Measurements from ENCODE around the gene SH3GLB2.

DNA sequence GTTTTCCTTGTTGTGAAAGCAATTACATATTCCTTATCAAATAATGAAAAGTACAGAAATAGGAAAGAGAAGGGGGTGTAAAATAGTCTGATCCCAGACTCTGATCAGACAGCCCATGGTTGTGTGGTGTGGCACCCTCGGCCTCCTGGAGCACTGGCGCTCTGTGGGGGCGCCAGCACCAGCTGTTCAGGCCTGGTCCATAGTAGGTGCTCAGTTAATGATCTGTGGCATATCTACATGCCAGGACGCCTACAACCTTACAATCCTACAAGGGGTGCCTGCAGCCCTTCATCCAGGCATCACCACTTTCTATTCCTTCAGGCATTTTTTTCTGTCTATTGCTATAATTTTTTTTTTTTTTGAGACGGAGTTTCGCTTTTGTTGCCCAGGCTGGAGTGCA is 24.9 kb upstream of the SH3GLB2 start:
- TF ChIP-seq, protein P1, sequence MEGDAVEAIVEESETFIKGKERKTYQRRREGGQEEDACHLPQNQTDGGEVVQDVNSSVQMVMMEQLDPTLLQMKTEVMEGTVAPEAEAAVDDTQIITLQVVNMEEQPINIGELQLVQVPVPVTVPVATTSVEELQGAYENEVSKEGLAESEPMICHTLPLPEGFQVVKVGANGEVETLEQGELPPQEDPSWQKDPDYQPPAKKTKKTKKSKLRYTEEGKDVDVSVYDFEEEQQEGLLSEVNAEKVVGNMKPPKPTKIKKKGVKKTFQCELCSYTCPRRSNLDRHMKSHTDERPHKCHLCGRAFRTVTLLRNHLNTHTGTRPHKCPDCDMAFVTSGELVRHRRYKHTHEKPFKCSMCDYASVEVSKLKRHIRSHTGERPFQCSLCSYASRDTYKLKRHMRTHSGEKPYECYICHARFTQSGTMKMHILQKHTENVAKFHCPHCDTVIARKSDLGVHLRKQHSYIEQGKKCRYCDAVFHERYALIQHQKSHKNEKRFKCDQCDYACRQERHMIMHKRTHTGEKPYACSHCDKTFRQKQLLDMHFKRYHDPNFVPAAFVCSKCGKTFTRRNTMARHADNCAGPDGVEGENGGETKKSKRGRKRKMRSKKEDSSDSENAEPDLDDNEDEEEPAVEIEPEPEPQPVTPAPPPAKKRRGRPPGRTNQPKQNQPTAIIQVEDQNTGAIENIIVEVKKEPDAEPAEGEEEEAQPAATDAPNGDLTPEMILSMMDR (IDR thresholded peaks at IDR 0.05 in 4 of 5, conservative IDR thresholded peaks at IDR 0.05 in 1 of 5), result no peak
- TF ChIP-seq POLR2A (IDR thresholded peaks at IDR 0.05), result no peak
